GM12878 (cell line): Measurements from ENCODE around the gene FAM25G. TPM values are rescaled to one million over a fixed set of nuclear protein-coding genes. Genes with fewer than 3 reads are reported as not detected.

Experiments used
- ATAC-seq: fragments of 200-7000 bp; cut with Tn5 transposase; 3 replicates; pipeline ENCODE4 v1.9.1; 2020; ENCODE audit warnings: mild to moderate bottlenecking, moderate library complexity
- BruUV-seq: library from RNA; stranded (reverse); fragments of 400-500 nt; replicated peaks from 2 replicates; lab custom pipeline; 2021; lab: Mats Ljungman, UMichigan
- CTCF ChIA-PET: fragments of 300-600 bp; sonication (Branson Sonifier 250); formaldehyde crosslinking; extraction: SDS; loops from one replicate; lab custom pipeline; 2021; ENCODE audit warnings: inconsistent platforms; lab: Yijun Ruan, JAX
- POLR2A ChIA-PET: fragments of 350-600 bp; formaldehyde crosslinking; extraction: SDS; loops from one replicate; lab custom pipeline; 2021; ENCODE audit warnings: inconsistent platforms; lab: Charles Lee
- RAD21 ChIA-PET: fragments of 300-600 bp; sonication (Branson Sonifier 250); formaldehyde crosslinking; loops from one replicate; lab custom pipeline; 2023; ENCODE audit warnings: antibody characterized with exemption; ENCODE audit not compliant: unreplicated experiment; lab: Charles Lee
- SMC1A ChIA-PET: fragments of 300-600 bp; sonication (Branson Sonifier 250); formaldehyde crosslinking; loops from one replicate; lab custom pipeline; 2023; ENCODE audit not compliant: unreplicated experiment, uncharacterized antibody; lab: Charles Lee
- DNase-seq: peaks from one replicate; pipeline ENCODE4 v3.0.0-alpha.2; 2011; ENCODE audit warnings: low read depth, low spot score
- FAIRE-seq: peaks from 3 replicates; lab custom pipeline; 2011; peaks lifted over from hg19 to GRCh38; lab: Jason Lieb, UNC
- H2AFZ ChIP-seq: 2 replicates; pipeline ENCODE4 v1.6.0; 2011; ENCODE audit warnings: low read depth, low read length, control low read depth; ENCODE audit not compliant: control insufficient read depth
- H3K27ac ChIP-seq: 2 replicates; pipeline ENCODE4 v1.5.1; 2011; ENCODE audit warnings: control low read depth; ENCODE audit not compliant: control insufficient read depth, insufficient read depth
- H3K27me3 ChIP-seq, 2 experiments: replicated peaks in 1 of 2; 2 replicates each; pipeline versions ENCODE4 v1.6.0 to v1.6.1; 2011; ENCODE audit warnings: low read length in 1 of 2; ENCODE audit not compliant: control insufficient read depth in 2 of 2, insufficient read depth in 2 of 2
- H3K36me3 ChIP-seq, 2 experiments: 2 replicates each; pipeline ENCODE4 v1.5.1; 2011; ENCODE audit warnings: low read length in 1 of 2; ENCODE audit not compliant: control insufficient read depth in 2 of 2, insufficient read depth in 2 of 2
- H3K4me1 ChIP-seq: 2 replicates; pipeline ENCODE4 v1.6.1; 2011; ENCODE audit warnings: mild to moderate bottlenecking, low read length, moderate library complexity, mixed read lengths; ENCODE audit not compliant: control insufficient read depth, insufficient read depth
- H3K4me2 ChIP-seq: 2 replicates; pipeline ENCODE4 v1.6.0; 2011; ENCODE audit warnings: control low read depth; ENCODE audit not compliant: control insufficient read depth, insufficient read depth
- H3K4me3 ChIP-seq: fragments of 200-600 bp; sonication (generic); 2 replicates; pipeline ENCODE4 v1.5.1; 2016
- H3K79me2 ChIP-seq: 2 replicates; pipeline ENCODE4 v1.6.0; 2011; ENCODE audit warnings: low read length; ENCODE audit not compliant: control insufficient read depth, insufficient read depth
- H3K9ac ChIP-seq: 2 replicates; pipeline ENCODE4 v1.8.0; 2011; ENCODE audit warnings: low read length, control low read depth, mixed read lengths; ENCODE audit not compliant: control insufficient read depth, insufficient read depth
- H3K9me3 ChIP-seq: replicated peaks from 3 replicates; pipeline ENCODE4 v1.5.1; 2011; ENCODE audit warnings: mild to moderate bottlenecking, low read length; ENCODE audit not compliant: control insufficient read depth, insufficient read depth
- H4K20me1 ChIP-seq: 2 replicates; pipeline ENCODE4 v1.6.0; 2011; ENCODE audit not compliant: control insufficient read depth, insufficient read depth
- BCL11A ChIP-seq: IDR thresholded peaks from 2 replicates; pipeline ENCODE4 v1.6.1; 2011; ENCODE audit warnings: low read depth, low read length
- CBX3 ChIP-seq: fragments of 200-600 bp; sonication (generic); IDR thresholded peaks from 2 replicates; pipeline ENCODE4 v1.6.1; 2016; ENCODE audit warnings: low read depth, borderline replicate concordance
- EZH2 ChIP-seq: IDR thresholded peaks from 2 replicates; pipeline ENCODE4 v1.6.1; 2012; ENCODE audit warnings: low read depth, mild to moderate bottlenecking, control low read depth, inconsistent platforms, low read length, borderline replicate concordance; ENCODE audit not compliant: control insufficient read depth
- NR2F1 ChIP-seq: fragments of 450-650 bp; conservative IDR thresholded peaks from 2 replicates; pipeline ENCODE4 v1.6.1; 2017; ENCODE audit warnings: mild to moderate bottlenecking
- RELB ChIP-seq: fragments of 450-650 bp; IDR thresholded peaks from 2 replicates; pipeline ENCODE4 v1.6.1; 2017; ENCODE audit warnings: low read depth, mild to moderate bottlenecking, moderate library complexity
- TAF1 ChIP-seq: IDR thresholded peaks from 2 replicates; pipeline ENCODE4 v1.6.1; 2011; ENCODE audit warnings: mild to moderate bottlenecking, low read depth, low read length, borderline replicate concordance
- USF2 ChIP-seq: IDR thresholded peaks from 2 replicates; pipeline ENCODE4 v1.6.1; 2011; ENCODE audit warnings: low read depth, low read length, improper control_type of control experiment, borderline replicate concordance
- ZNF592 ChIP-seq: fragments of 450-650 bp; IDR thresholded peaks from 2 replicates; pipeline ENCODE4 v1.6.1; 2017; ENCODE audit warnings: mild to moderate bottlenecking, moderate library complexity
- WGBS: methylation state at CpG from one replicate; pipeline ENCODE4 v1.1.6; 2016; ENCODE audit warnings: low lambda C conversion rate; ENCODE audit not compliant: insufficient replicate concordance, insufficient coverage; ENCODE audit errors: missing lambda C conversion rate; 5-methylcytosine and 5-hydroxymethylcytosine counted together
- in situ Hi-C: fragments of 300-500 bp; cut with MboI; formaldehyde crosslinking; loops from 9 replicates; pipeline ENCODE4 v1.14.3; 2018; ENCODE audit warnings: mixed read lengths
- intact Hi-C: fragments of 100-400 bp; cut with micrococcal nuclease; formaldehyde crosslinking; loops from one replicate; pipeline ENCODE4 v1.14.2; 2022; ENCODE audit not compliant: unreplicated experiment
- polyA plus RNA-seq, 11 experiments: library from polyadenylated mRNA; depleted of rRNA in 4 of 11; unstranded in 6 of 11; stranded (reverse) in 5 of 11; fragments of >200 nt; fragmentation: Nextera tagmentation in 4 of 11; fragmentation: Illumina TruSeq in 1 of 11; extraction: Ambion mirVana in 4 of 11; extraction: Trizol in 1 of 11; gene quantifications; 1 replicate in 1 of 11; 2 replicates in 10 of 11; pipeline versions ENCODE4 v1.2.1 to v1.2.3, GENCODE V29; 2011 to 2016; ENCODE audit warnings: inconsistent platforms in 2 of 11, missing spikeins in 2 of 11, low read depth in 1 of 11
- total RNA-seq, 4 experiments: library from RNA; depleted of rRNA in 3 of 4; stranded (reverse); fragments of >200 nt in 3 of 4; fragmentation: Illumina TruSeq in 1 of 4; extraction: Trizol in 1 of 4; gene quantifications; 2 replicates each; pipeline versions ENCODE4 v1.2.1 to v1.2.3, GENCODE V29; 2013 to 2021

FAM25G gene
- total and polyA plus RNA-seq, 10 of the 15 experiments (the other 5 are each of a cell fraction or from before 2014, with no cell fraction given): not detected

GRCh38 chr10:47457528-47457820 is 34.0 kb downstream of the FAM25G start:
- no peak for FAIRE-seq
- SMC1A ChIA-PET: no interaction called here
- peaks cover 0 to 3% of the 10 kb centered on the region in 2 experiments; a peak in 3 of 4 replicates for H3K27me3 ChIP-seq
- no peak for TF ChIP-seq CBX3
- TF ChIP-seq USF2: no peak
- TF ChIP-seq BCL11A: no peak
- no peak for TF ChIP-seq NR2F1
- TF ChIP-seq TAF1: no peak
- in situ Hi-C loops: no loop called here
- H3K36me3 ChIP-seq: no peaks in the 10 kb centered on the region
- no peak for DNase-seq
- H3K27ac ChIP-seq: no peak overlapping the region
- CTCF ChIA-PET: no interaction called here
- H3K79me2 ChIP-seq: no peaks in the 10 kb centered on the region
- H3K4me3 ChIP-seq: no peak overlapping the region
- no peak overlapping the region for H3K9ac ChIP-seq
- intact Hi-C loops: no loop called here
- ATAC-seq: no peak
- no peak overlapping the region for H3K4me2 ChIP-seq
- WGBS: 78% methylated on average over 1 of the region's 1 CpG
- H4K20me1 ChIP-seq: no peaks in the 10 kb centered on the region
- H3K4me1 ChIP-seq: no peaks in the 10 kb centered on the region
- no peaks in the 10 kb centered on the region for H3K9me3 ChIP-seq
- POLR2A ChIA-PET: no interaction called here
- RAD21 ChIA-PET: no interaction called here
- BruUV-seq: no TSS peak
- no peak overlapping the region for H2AFZ ChIP-seq

- no peak for ATAC-seq
- no peak overlapping the region for H3K27ac ChIP-seq
- H3K4me3 ChIP-seq: no peak overlapping the region
- no peaks in the 10 kb centered on the region for H3K9me3 ChIP-seq
- no peaks in the 10 kb centered on the region for H3K36me3 ChIP-seq
- no peak overlapping the region for H2AFZ ChIP-seq
- 21% methylated on average over 6 of the region's 6 CpGs for WGBS
- no peaks in the 10 kb centered on the region for H3K79me2 ChIP-seq
- no peak overlapping the region for H3K9ac ChIP-seq
- no TSS peak for BruUV-seq
- H3K27me3 ChIP-seq: peaks cover 0 to 6% of the 10 kb centered on the region in 2 experiments; a peak in 3 of 4 replicates
- CTCF ChIA-PET: no interaction called here
- SMC1A ChIA-PET: no interaction called here
- in situ Hi-C loops: no loop called here
- POLR2A ChIA-PET: no interaction called here
- no peak for DNase-seq
- intact Hi-C loops: no loop called here
- FAIRE-seq: no peak
- H3K4me1 ChIP-seq: no peaks in the 10 kb centered on the region
- no peaks in the 10 kb centered on the region for H4K20me1 ChIP-seq
- no peak overlapping the region for H3K4me2 ChIP-seq
- RAD21 ChIA-PET: no interaction called here
- TF ChIP-seq ZNF592: no peak
- no peak for TF ChIP-seq RELB
- no peak for TF ChIP-seq EZH2
Observed at GRCh38 chr10:47456794-47457527, 34.5 kb downstream of the FAM25G start.
